ENCODE data around the gene AHCTF1. TPM values are rescaled to one million over a fixed set of nuclear protein-coding genes. Genes with fewer than 3 reads are reported as not detected.

The AHCTF1 gene
- total RNA-seq, 1 donor from 2014 or later: 31.7 TPM

GRCh38 chr1:246797597-246797996, 134.2 kb downstream of the AHCTF1 start:
- no peak for DNase-seq

- no peak for DNase-seq
Observed at GRCh38 chr1:246797157-246797556, 134.6 kb downstream of the AHCTF1 start.

DNA sequence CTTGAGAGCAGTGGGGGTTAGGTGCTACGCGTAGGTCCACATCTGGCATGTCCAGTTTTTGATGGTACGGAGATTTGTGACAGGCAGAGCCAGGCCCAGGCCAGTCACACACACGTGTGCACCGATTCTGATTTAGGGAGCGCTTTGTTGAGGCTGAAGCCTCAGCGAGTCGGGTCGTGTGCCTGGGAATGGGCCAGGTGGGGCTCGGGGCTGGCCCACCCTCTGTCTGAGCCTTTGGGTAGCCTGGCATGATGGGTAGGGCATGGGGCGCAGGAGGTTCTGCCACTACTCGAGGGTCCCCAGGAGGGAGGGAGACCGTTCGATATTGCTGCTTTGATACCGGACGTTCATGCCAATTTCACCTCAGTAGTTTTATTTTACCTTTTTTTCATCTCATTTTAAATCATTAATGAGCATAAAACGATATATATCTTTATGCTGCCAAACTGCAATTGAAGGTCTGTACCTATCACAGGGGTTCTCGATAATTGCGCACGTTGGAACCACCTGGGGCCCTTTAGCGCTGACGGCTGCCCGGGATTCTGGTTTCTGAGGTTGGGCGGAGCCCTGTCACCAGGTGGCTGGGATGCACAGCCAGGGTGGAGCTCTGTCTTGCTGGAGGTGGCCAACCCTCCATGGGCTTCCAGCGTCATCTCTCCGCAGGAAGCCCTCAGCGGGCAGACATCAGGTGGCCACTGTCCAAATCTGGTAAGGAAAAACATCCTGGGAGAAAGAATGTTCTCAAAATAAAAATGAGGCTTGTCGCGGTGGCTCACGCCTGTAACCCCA, 135.6 kb downstream of the AHCTF1 start:
- DNase-seq: no peak

DNA sequence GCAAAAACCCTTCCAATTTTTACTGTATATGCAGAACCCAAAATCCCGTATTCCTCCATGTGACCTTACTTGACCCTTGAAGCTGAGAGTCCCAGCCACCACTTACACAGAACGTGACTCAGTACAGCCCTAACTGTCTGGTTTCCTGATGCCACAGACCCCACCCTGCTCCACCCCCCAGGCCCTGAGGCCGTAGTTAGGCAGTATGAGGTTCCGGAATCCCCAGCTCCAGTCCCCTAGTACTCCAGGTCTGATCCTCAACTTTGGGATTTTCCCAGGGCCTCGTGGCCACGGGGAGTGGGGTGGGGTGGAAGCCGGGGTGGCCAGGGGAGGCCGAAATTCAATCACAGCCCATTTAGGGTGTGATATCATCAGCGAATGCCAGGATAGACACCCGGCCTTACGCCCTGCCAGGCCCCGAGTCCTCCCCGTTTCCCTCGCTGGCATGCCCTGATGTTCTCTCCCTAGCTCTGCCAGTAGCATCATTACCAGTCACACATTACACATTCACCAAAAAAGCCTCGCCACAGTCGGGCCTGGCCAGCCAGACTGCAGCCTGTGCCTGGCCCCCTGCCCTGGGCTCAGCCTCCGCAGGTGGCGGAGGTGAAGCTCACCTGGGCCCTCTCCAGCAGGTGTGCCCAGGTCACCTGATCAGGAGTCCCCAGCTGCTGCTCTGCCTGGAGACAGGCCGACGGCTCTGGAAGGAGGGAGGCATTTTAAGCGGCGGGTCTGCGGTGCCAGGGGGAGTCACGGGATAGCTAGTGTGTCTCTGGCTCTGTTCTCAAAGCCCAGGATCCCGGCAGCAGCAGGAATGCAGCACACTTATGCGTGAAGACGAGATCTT, 136.7 kb downstream of the AHCTF1 start:
- no peak for DNase-seq

- DNase-seq: no peak
Observed at GRCh38 chr1:246794048-246794827, 137.5 kb downstream of the AHCTF1 start.

GRCh38 chr1:246793356-246793896, 138.3 kb downstream of the AHCTF1 start:
- DNase-seq: no peak

DNA sequence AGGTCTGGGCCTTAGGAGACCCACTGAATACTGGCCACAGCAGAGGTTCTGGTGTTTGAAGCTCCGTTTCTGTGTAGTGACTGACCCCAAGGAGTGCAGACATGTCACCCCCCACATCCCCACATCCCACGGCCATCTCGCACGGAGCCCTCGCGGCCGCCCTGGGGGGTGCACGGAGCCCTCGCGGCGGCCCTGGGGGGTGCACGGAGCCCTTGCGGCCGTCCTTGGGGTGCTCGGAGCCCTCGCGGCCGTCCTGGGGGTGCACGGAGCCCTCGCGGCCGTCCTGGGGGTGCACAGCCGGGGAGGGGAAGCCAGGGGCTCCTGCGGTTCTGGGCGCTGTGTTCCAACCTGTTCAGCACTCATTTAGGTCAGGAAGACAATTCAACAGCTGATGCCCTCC, 139.1 kb downstream of the AHCTF1 start:
- DNase-seq: no peak

DNA sequence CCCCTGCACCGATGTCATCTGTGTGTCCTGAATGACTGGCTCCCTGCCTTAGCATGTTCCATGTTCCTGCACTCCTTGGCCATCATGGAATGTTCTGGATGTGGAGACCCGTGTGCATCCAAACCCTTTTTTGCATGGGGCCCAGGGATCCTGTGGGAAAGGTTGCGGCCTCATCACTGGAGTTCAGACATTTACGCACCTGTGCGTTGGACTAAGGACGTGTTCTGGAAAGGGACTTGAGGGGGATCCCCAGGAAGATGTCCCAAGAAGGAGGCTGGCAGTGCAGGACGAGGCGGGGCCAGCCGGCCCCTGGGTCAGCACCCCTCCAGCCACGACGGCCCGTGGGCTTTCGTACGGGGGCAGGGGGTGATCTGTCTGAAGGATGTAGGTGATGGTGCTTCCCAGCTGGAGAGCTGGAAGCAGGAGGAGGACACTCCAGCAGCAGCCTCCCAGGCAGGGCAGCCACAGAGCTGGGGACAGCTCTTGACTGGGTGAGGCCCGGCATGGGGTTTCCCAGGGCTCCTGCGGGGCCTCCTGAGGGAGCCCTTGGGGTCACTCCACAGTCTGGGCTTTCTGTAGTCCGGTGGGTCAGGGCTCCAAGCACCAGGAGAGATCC, 140.3 kb downstream of the AHCTF1 start:
- DNase-seq: no peak

DNA sequence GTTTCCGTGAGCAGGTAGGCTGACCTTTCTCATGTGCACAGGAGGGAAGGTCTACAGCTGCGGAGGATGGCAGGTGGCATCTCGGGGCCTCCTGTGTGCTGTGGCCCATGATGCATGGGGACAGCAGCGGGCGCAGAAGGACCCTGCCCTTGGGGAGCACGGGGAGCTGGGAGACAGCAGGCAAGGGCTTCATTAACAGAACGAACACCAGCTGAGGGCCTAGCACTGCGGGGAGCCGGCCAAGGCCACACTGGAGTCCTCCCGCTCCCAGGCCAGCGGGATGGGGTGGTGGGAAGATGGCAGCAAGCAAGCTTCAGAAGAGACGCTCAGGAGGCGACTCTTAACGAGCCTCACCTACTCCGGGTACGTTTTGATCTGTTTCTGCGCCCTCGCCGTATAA, 140.9 kb downstream of the AHCTF1 start:
- DNase-seq: no peak

GRCh38 chr1:246790364-246790763, 141.4 kb downstream of the AHCTF1 start:
- no peak for DNase-seq

GRCh38 chr1:246789454-246790339, 142.1 kb downstream of the AHCTF1 start:
- DNase-seq: no peak

Other genes with a start within 250 kb of the AHCTF1 start
- 52.8 and 58.3 TPM in 2 replicates for gene SCCPDH, start 207.5 kb downstream of the AHCTF1 start, total RNA-seq
- 2.7 and 2.9 TPM in 2 replicates for gene ZNF695, start 76.1 kb upstream of the AHCTF1 start, total RNA-seq
- 7.0 and 10.4 TPM in 2 replicates for gene ZNF670, start 146.9 kb upstream of the AHCTF1 start, total RNA-seq
- 11.9 and 19.4 TPM in 2 replicates for gene ZNF669, start 172.4 kb upstream of the AHCTF1 start, total RNA-seq
- 60.8 and 93.4 TPM in 2 replicates for gene ZNF124, start 240.1 kb upstream of the AHCTF1 start, total RNA-seq